K562 (cell line): ENCODE results near the gene AZU1. TPM values are rescaled to one million over a fixed set of nuclear protein-coding genes. Genes with fewer than 3 reads are reported as not detected.

ENCODE experiments used
- E2F8 ChIP-seq: fragments of 450-650 bp; IDR thresholded peaks from 2 replicates; pipeline ENCODE4 v1.7.1; 2018; ENCODE audit warnings: mild to moderate bottlenecking, low read depth; ENCODE audit not compliant: partially characterized antibody
- EP300 ChIP-seq: IDR thresholded peaks from 2 replicates; pipeline ENCODE4 v1.6.1; 2012; ENCODE audit warnings: low read length, improper control_type of control experiment
- HCFC1 ChIP-seq: IDR thresholded peaks from 2 replicates; pipeline ENCODE4 v1.6.1; 2012; ENCODE audit warnings: low read depth, low read length, improper control_type of control experiment
- KLF16 ChIP-seq: IDR thresholded peaks from 2 replicates; pipeline ENCODE4 v1.6.1; 2016; ENCODE audit warnings: antibody characterized with exemption
- MTA3 ChIP-seq: fragments of 450-650 bp; formaldehyde crosslinking; IDR thresholded peaks from 2 replicates; pipeline ENCODE4 v1.6.1; 2017; ENCODE audit warnings: mild to moderate bottlenecking, borderline replicate concordance
- SAP30 ChIP-seq: fragments of 200-600 bp; sonication (generic); IDR thresholded peaks from 2 replicates; pipeline ENCODE4 v1.6.1; 2012; ENCODE audit warnings: borderline replicate concordance, low read depth, mild to moderate bottlenecking, moderate library complexity, low read length, control low read depth, inconsistent platforms; ENCODE audit not compliant: insufficient read depth, poor library complexity, severe bottlenecking
- SP1 ChIP-seq: sonication (generic); formaldehyde crosslinking; IDR thresholded peaks from 2 replicates; pipeline ENCODE4 v1.8.1; 2022; ENCODE audit warnings: mild to moderate bottlenecking, missing genetic modification reagents
- STAT6 ChIP-seq: sonication (generic); formaldehyde crosslinking; IDR thresholded peaks from 2 replicates; pipeline ENCODE4 v1.8.1; 2023; ENCODE audit warnings: mild to moderate bottlenecking, missing genetic modification reagents
- TEAD4 ChIP-seq, 2 experiments: sonication (generic) in 1 of 2; formaldehyde crosslinking in 1 of 2; IDR thresholded peaks; 2 replicates each; pipeline versions ENCODE4 v1.6.1 to v1.8.0; 2012 to 2022; ENCODE audit warnings: borderline replicate concordance in 1 of 2, inconsistent platforms in 1 of 2, low read length in 1 of 2, mild to moderate bottlenecking in 1 of 2, missing genetic modification reagents in 1 of 2
- ZNF407 ChIP-seq: fragments of 450-650 bp; IDR thresholded peaks from 2 replicates; pipeline ENCODE4 v1.6.1; 2016; ENCODE audit warnings: low read depth
- ZNF699 ChIP-seq: fragments of 250-450 bp; sonication (Bioruptor Pico); IDR thresholded peaks from 2 replicates; pipeline ENCODE4 v1.8.0; 2021; ENCODE audit warnings: mild to moderate bottlenecking, moderate library complexity; ENCODE audit not compliant: insufficient replicate concordance
- polyA plus RNA-seq, 8 experiments: library from polyadenylated mRNA; depleted of rRNA in 4 of 8; stranded (reverse) in 5 of 8; unstranded in 3 of 8; fragments of >200 nt; fragmentation: Nextera tagmentation in 2 of 8; fragmentation: Illumina TruSeq in 1 of 8; extraction: Ambion mirVana in 2 of 8; extraction: Trizol in 1 of 8; gene quantifications; 2 replicates each; pipeline versions ENCODE4 v1.2.1 to v1.2.3, GENCODE V29; 2011 to 2014; ENCODE audit warnings: inconsistent platforms in 1 of 8, missing spikeins in 1 of 8
- total RNA-seq, 7 experiments: library from RNA; depleted of rRNA in 6 of 7; stranded (reverse); fragments of >200 nt in 6 of 7; fragmentation: Illumina TruSeq in 2 of 7; extraction: Trizol in 2 of 7; gene quantifications; 2 replicates each; pipeline versions ENCODE4 v1.2.1 to v1.2.3, GENCODE V29; 2011 to 2021; ENCODE audit warnings: low replicate concordance in 1 of 7

The AZU1 gene
- total and polyA plus RNA-seq, 9 of the 15 experiments (the other 6 are each of a cell fraction or from before 2014, with no cell fraction given): 0.29 to 1.9 (median 0.59) TPM; not detected in 3

- TF ChIP-seq STAT6 (CRISPR knock-in tag): no peak
- no peak for TF ChIP-seq ZNF699 (CRISPR knock-in tag)
- no peak for TF ChIP-seq E2F8
- TF ChIP-seq KLF16: peak; percentile 75
- peak; percentile 37 for TF ChIP-seq TEAD4 (IDR thresholded peaks at IDR 0.05; ENCODE audit: low read length)
- no peak for TF ChIP-seq TEAD4 (CRISPR knock-in tag; IDR thresholded peaks at IDR 0.05; ENCODE audit: borderline replicate concordance)
- TF ChIP-seq SP1 (CRISPR knock-in tag): no peak
- no peak for TF ChIP-seq ZNF407
- peak; percentile 87 for TF ChIP-seq EP300
- no peak; the same call in 1 of the 2 replicates for TF ChIP-seq MTA3
- TF ChIP-seq SAP30: no peak
- TF ChIP-seq HCFC1: no peak
Measured at GRCh38 chr19:791567-792305, 35.9 kb upstream of the AZU1 start (continued).
